HUES48 (cell line): Measurements from ENCODE around the gene LRP5.
"Not testable (repeated sequence)": the region's sequence is repeated elsewhere in the genome, so short reads cannot be mapped to it uniquely, and the experiment has no call there.

Source experiments
- H3K27ac ChIP-seq: one replicate; pipeline ENCODE4 v1.7.0; 2013; ENCODE audit warnings: low read depth, low read length, inconsistent platforms
- H3K27me3 ChIP-seq: 2 replicates; pipeline ENCODE4 v1.6.1; 2013; ENCODE audit warnings: mild to moderate bottlenecking, low read length; ENCODE audit not compliant: control insufficient read depth, insufficient read depth
- H3K36me3 ChIP-seq: 2 replicates; pipeline ENCODE4 v1.6.1; 2013; ENCODE audit warnings: low read length; ENCODE audit not compliant: control insufficient read depth, insufficient read depth
- H3K4me1 ChIP-seq: 2 replicates; pipeline ENCODE4 v1.6.1; 2013; ENCODE audit warnings: mild to moderate bottlenecking, low read length; ENCODE audit not compliant: control insufficient read depth, insufficient read depth
- H3K4me3 ChIP-seq: 2 replicates; pipeline ENCODE4 v1.5.1; 2013; ENCODE audit warnings: mild to moderate bottlenecking, low read depth, low read length
- H3K9ac ChIP-seq: 2 replicates; pipeline ENCODE4 v1.6.1; 2013; ENCODE audit warnings: mild to moderate bottlenecking, low read depth, low read length, moderate library complexity
- H3K9me3 ChIP-seq: 2 replicates; pipeline ENCODE4 v1.6.1; 2013; ENCODE audit warnings: low read length; ENCODE audit not compliant: control insufficient read depth, insufficient read depth

Gene LRP5

GRCh38 chr11:68299517-68299879, 12.9 kb upstream of the LRP5 start:
- not testable (repeated sequence) for H3K27me3 ChIP-seq, H3K4me3 ChIP-seq, H3K4me1 ChIP-seq, H3K36me3 ChIP-seq, H3K9ac ChIP-seq, H3K9me3 ChIP-seq, H3K27ac ChIP-seq

- Histone ChIP-seq H3K27ac (no peak overlapping the region), H3K9ac (no peak overlapping the region), H3K27me3 (no peaks in the 10 kb centered on the region; the same call in 1 of the 2 replicates), H3K9me3 (peaks cover 12% of the 10 kb centered on the region), H3K4me3 (no peak overlapping the region), H3K36me3 (no peaks in the 10 kb centered on the region), H3K4me1 (peaks cover 2% of the 10 kb centered on the region; the same call in 1 of the 2 replicates)
Observed at GRCh38 chr11:68300076-68300830, 12.1 kb upstream of the LRP5 start.

- H3K4me1 ChIP-seq, result peaks cover 2% of the 10 kb centered on the region; the same call in 1 of the 2 replicates
- H3K9me3 ChIP-seq, result peaks cover 12% of the 10 kb centered on the region
- no peak overlapping the region for H3K27ac ChIP-seq
- H3K36me3 ChIP-seq, result no peaks in the 10 kb centered on the region
- H3K4me3 ChIP-seq, result no peak overlapping the region
- H3K9ac ChIP-seq, result no peak overlapping the region
- H3K27me3 ChIP-seq, result no peaks in the 10 kb centered on the region
Observed at GRCh38 chr11:68302256-68302655, 10.1 kb upstream of the LRP5 start.

DNA sequence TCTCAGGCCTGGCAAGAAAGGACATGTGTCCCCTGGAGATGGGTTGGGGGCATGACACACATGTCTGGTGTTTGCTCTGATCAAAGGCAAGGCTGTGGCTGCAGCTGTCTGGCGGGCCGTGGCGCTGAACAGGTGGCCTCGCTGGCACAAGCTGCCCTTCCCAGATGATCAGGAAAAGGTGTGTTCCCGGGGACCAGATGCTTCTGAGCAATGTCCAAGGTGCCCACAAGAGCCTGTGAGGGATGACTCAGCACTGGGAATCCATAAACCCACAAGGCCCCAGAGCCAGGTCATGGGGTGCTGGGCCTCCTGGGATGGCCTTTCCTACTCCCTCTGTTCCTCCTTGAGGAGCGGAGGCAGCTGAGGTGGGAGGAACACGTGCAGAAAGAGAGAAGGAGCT, 9.7 kb upstream of the LRP5 start:
- no peaks in the 10 kb centered on the region for H3K27me3 ChIP-seq
- H3K4me3 ChIP-seq, result no peak overlapping the region
- no peak overlapping the region for H3K27ac ChIP-seq
- H3K9ac ChIP-seq, result no peak overlapping the region
- peaks cover 2% of the 10 kb centered on the region; the same call in 1 of the 2 replicates for H3K4me1 ChIP-seq
- peaks cover 12% of the 10 kb centered on the region for H3K9me3 ChIP-seq
- H3K36me3 ChIP-seq, result no peaks in the 10 kb centered on the region

DNA sequence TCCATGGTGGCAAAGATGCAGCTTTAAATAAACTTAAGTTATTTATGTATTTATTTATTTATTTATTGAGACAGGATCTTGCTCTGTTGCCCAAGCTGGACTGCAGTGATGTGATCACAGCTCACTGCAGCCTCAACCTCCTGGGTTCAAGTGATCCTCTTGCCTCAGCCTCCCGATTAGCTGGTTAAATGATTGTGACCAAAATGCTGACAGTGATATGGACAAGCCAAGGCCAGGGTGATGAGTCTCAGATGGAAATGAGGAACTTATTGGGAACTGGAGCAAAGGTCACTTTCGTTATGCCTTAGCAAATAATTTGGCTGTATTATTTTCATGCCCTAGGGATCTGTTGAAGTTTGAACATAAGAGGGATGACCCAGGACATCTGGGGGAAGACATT, 9.3 kb upstream of the LRP5 start:
- peaks cover 12% of the 10 kb centered on the region for H3K9me3 ChIP-seq
- H3K27ac ChIP-seq, result no peak overlapping the region
- no peak overlapping the region for H3K9ac ChIP-seq
- no peaks in the 10 kb centered on the region for H3K36me3 ChIP-seq
- H3K4me3 ChIP-seq, result no peak overlapping the region
- H3K4me1 ChIP-seq, result no peaks in the 10 kb centered on the region
- H3K27me3 ChIP-seq, result no peaks in the 10 kb centered on the region

DNA sequence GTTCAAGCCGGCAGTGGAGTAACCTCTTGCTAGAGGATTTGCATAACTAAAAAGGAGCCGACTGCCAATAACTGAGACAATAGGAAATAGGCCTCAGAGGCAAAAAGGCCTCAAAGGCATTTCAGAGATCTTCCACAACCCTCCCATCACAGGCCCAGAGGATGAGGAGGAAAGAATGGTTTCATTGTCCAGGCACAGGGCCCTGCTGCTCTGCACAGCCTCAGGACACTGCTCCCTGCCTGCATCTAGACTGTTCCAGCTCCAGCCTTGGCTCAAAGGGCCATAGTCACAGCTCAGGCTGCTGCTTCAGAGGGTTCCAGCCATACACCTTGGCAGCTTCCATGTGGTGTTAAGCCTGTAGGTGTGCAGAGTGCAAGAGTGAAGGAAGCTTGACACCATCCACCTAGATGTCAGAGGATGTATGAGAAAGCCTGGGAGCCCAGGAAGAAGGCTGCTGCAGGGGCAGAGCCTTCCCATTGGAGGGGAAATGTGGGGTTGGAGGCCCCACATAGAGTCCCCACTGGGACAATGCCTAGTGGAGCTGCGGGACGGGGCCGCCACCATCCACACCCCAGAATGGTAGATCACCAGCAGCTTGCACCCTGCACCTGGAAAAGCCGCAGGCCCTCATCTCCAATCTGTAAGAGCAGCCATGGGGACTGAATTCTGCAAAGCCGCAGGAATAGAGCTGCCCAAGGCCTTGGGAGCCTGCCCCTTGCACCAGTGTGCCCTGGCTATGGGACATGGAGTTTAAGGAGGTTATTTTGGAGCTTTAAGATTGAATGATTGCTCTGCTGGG, 8.2 kb upstream of the LRP5 start:
- H3K9ac ChIP-seq, result no peak overlapping the region
- H3K27me3 ChIP-seq, result no peaks in the 10 kb centered on the region
- H3K4me3 ChIP-seq, result no peak overlapping the region
- no peaks in the 10 kb centered on the region for H3K36me3 ChIP-seq
- H3K4me1 ChIP-seq, result no peaks in the 10 kb centered on the region
- no peak overlapping the region for H3K27ac ChIP-seq
- peaks cover 12% of the 10 kb centered on the region for H3K9me3 ChIP-seq

DNA sequence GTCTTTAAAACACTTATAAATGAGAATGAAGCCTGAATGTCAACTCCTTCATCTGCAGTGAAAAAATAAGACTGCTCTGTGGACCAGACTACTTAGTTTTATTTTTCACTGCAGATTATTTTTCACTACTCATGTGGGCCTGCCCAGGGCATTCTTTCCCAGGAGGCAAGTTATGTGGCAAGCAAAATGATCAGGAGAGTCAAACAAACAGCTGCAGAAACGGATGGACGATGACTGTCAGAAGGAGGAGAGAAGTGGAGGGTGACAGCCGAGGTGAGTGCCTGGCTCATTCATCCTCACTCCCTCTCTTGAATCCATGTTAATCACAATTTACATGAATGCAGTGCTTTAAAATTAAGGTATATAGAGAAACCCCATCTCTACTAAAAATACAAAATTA, 5.8 kb upstream of the LRP5 start:
- 0 out of 2 replicates have a peak, but pooled peaks cover under 1% of the 10 kb centered on the region for H3K4me1 ChIP-seq
- no peak overlapping the region for H3K4me3 ChIP-seq
- no peak overlapping the region for H3K27ac ChIP-seq
- no peak overlapping the region for H3K9ac ChIP-seq
- H3K36me3 ChIP-seq, result no peaks in the 10 kb centered on the region
- H3K27me3 ChIP-seq, result peaks cover under 1% of the 10 kb centered on the region; the same call in 1 of the 2 replicates
- peaks cover 12% of the 10 kb centered on the region for H3K9me3 ChIP-seq

GRCh38 chr11:68308068-68308467, 4.3 kb upstream of the LRP5 start:
- Histone ChIP-seq H3K27ac (no peak overlapping the region), H3K9ac (no peak overlapping the region), H3K4me1 (peaks cover 5% of the 10 kb centered on the region; the same call in 1 of the 2 replicates), H3K4me3 (no peak overlapping the region), H3K9me3 (peaks cover 12% of the 10 kb centered on the region), H3K27me3 (peaks cover 5% of the 10 kb centered on the region; the same call in 1 of the 2 replicates), H3K36me3 (no peaks in the 10 kb centered on the region)

DNA sequence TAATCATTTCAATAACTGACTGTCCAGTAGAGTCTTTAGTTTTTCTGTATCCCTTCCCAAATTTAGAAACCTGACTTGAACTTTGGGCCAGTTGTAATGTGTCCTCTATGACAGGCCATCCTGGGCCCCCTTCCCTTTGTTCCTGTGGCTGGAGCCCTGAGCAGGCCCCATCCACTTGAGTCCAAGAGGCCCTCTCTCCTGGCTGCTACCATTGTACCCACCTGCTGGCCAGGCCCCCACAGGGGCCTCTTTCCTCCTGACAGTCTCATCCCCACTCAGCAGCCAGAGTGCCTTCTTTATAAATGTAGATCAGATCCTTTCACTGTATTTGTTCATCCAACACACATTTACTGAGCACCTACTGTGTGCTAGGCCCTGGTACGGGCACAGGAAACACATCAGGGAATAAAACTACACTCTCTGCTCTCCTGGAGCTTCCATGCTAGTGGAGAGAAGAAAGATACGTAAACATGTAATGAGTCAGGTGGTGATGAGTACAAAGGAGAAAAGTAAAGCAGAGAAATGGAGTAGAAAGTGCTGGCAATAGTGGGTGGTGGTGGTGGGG, 2.7 kb upstream of the LRP5 start:
- no peaks in the 10 kb centered on the region for H3K36me3 ChIP-seq
- peaks cover 3% of the 10 kb centered on the region for H3K9me3 ChIP-seq
- no peak overlapping the region for H3K4me3 ChIP-seq
- no peak overlapping the region for H3K27ac ChIP-seq
- H3K9ac ChIP-seq, result no peak overlapping the region
- H3K27me3 ChIP-seq, result peaks cover 5% of the 10 kb centered on the region; the same call in 1 of the 2 replicates
- peaks cover 18% of the 10 kb centered on the region for H3K4me1 ChIP-seq

- peaks cover 26% of the 10 kb centered on the region for H3K4me1 ChIP-seq
- H3K9me3 ChIP-seq, result no peaks in the 10 kb centered on the region
- no peak overlapping the region for H3K27ac ChIP-seq
- H3K4me3 ChIP-seq, result peak overlapping the region; percentile 53; the same call in 1 of the 2 replicates
- peaks cover 5% of the 10 kb centered on the region; the same call in 1 of the 2 replicates for H3K27me3 ChIP-seq
- no peaks in the 10 kb centered on the region for H3K36me3 ChIP-seq
- no peak overlapping the region for H3K9ac ChIP-seq
Observed at GRCh38 chr11:68311160-68312116, 953 bp upstream of the LRP5 start.
